Measurements from ENCODE around the gene SLC22A12. TPM values are rescaled to one million over a fixed set of nuclear protein-coding genes. Genes with fewer than 3 reads are reported as not detected.

Gene SLC22A12
- total and polyA plus RNA-seq, 2 experiments from 2014 or later, result not detected

GRCh38 chr11:64633555-64634159 is 42.6 kb downstream of the SLC22A12 start:
- no peak overlapping the region for H3K4me3 ChIP-seq
- H3K4me2 ChIP-seq, result no peak overlapping the region
- H3K36me3 ChIP-seq (ENCODE audit: insufficient read depth), result no peaks in the 10 kb centered on the region
- no peaks in the 10 kb centered on the region for H4K20me1 ChIP-seq (replicated peaks; ENCODE audit: insufficient read depth)
- peaks cover 8% of the 10 kb centered on the region for H3K4me1 ChIP-seq (ENCODE audit: insufficient read depth)
- H3K27me3 ChIP-seq (ENCODE audit: insufficient read depth), result peaks cover 26% of the 10 kb centered on the region
- Mint-ChIP-seq H3K36me3 (ENCODE audit: low read depth) (peaks cover 6% of the 10 kb centered on the region; the same call in 1 of the 3 replicates), H3K9me3 (no peaks in the 10 kb centered on the region; the same call in 2 of the 3 replicates), H3K27ac (no peak overlapping the region), H3K27me3 (ENCODE audit: insufficient read depth, low read depth, poor library complexity) (peaks cover 21% of the 10 kb centered on the region), H3K4me1 (peaks cover 25% of the 10 kb centered on the region), H3K4me3 (no peak overlapping the region)
- H3K27ac ChIP-seq (ENCODE audit: low read depth), result no peak overlapping the region
- H3K9me2 ChIP-seq (ENCODE audit: insufficient read depth), result no peaks in the 10 kb centered on the region
- 0 out of 2 replicates have a peak, but pooled peaks cover 3% of the 10 kb centered on the region for H3F3A ChIP-seq (replicated peaks; ENCODE audit: low read depth)
- ATAC-seq, result no peak
- no peak overlapping the region for H2AFZ ChIP-seq
- TF ChIP-seq ETS1 (IDR thresholded peaks at IDR 0.05), result no peak
- no peak for TF ChIP-seq NANOG (IDR thresholded peaks at IDR 0.05; ENCODE audit: borderline replicate concordance)
- no peak for TF ChIP-seq STAT1 (IDR thresholded peaks at IDR 0.05; ENCODE audit: unreplicated experiment)
- no peak for TF ChIP-seq EZH2 (IDR thresholded peaks at IDR 0.05; ENCODE audit: low read depth, unreplicated experiment)
- no peak for TF ChIP-seq REST (IDR thresholded peaks at IDR 0.05; ENCODE audit: unreplicated experiment)
- TF ChIP-seq ZNF331 (CRISPR knock-in tag; IDR thresholded peaks at IDR 0.05; ENCODE audit: low read depth), result no peak
- DNase-seq (ENCODE audit: low spot score), result no peak
- H3K79me2 ChIP-seq (replicated peaks; ENCODE audit: insufficient read depth), result no peaks in the 10 kb centered on the region

GRCh38 chr11:64637334-64638017 is 46.5 kb downstream of the SLC22A12 start:
- ATAC-seq, result peak; percentile 65
- Histone ChIP-seq H3K79me2 (replicated peaks; ENCODE audit: insufficient read depth) (no peaks in the 10 kb centered on the region), H3F3A (replicated peaks; ENCODE audit: low read depth) (no peaks in the 10 kb centered on the region), H2AFZ (peak overlapping the region; percentile 92), H3K9me2 (ENCODE audit: insufficient read depth) (no peaks in the 10 kb centered on the region), H3K4me3 (peak overlapping the region; percentile 82), H3K36me3 (ENCODE audit: insufficient read depth) (no peaks in the 10 kb centered on the region), H3K4me1 (ENCODE audit: insufficient read depth) (peaks cover 10% of the 10 kb centered on the region; the same call in 1 of the 2 replicates), H3K27ac (ENCODE audit: low read depth) (no peak overlapping the region), H3K4me2 (peak overlapping the region; percentile 94), H3K27me3 (ENCODE audit: insufficient read depth) (peaks cover 55% of the 10 kb centered on the region), H4K20me1 (replicated peaks; ENCODE audit: insufficient read depth) (no peaks in the 10 kb centered on the region)
- H3K27ac Mint-ChIP-seq, result no peak overlapping the region
- H3K4me1 Mint-ChIP-seq, result peaks cover 21% of the 10 kb centered on the region
- peak overlapping the region; percentile 74 for H3K4me3 Mint-ChIP-seq
- no peaks in the 10 kb centered on the region; the same call in 2 of the 3 replicates for H3K9me3 Mint-ChIP-seq
- no peak for DNase-seq (ENCODE audit: low spot score)
- H3K36me3 Mint-ChIP-seq (ENCODE audit: low read depth), result no peaks in the 10 kb centered on the region; the same call in 2 of the 3 replicates
- peaks cover 17% of the 10 kb centered on the region for H3K27me3 Mint-ChIP-seq (ENCODE audit: insufficient read depth, low read depth, poor library complexity)
- TF ChIP-seq EZH2 (IDR thresholded peaks at IDR 0.05; ENCODE audit: low read depth, unreplicated experiment) (peak; percentile 15), ZNF462 (CRISPR knock-in tag; IDR thresholded peaks at IDR 0.05) (no peak)
